A673 (cell line): Measurements from ENCODE around the gene NPC1L1. TPM values are rescaled to one million over a fixed set of nuclear protein-coding genes. Genes with fewer than 3 reads are reported as not detected.

Experiments
- BruUV-seq: library from RNA; stranded (reverse); fragments of 400-500 nt; replicated peaks from 2 replicates; lab custom pipeline; 2021; lab: Mats Ljungman, UMichigan
- CTCF ChIA-PET: fragments of 300-600 bp; sonication (Branson Sonifier 250); formaldehyde crosslinking; loops from one replicate; lab custom pipeline; 2022; ENCODE audit warnings: antibody characterized with exemption; lab: Charles Lee
- POLR2A ChIA-PET: fragments of 300-600 bp; sonication (Branson Sonifier 250); formaldehyde crosslinking; loops from one replicate; lab custom pipeline; 2022; ENCODE audit warnings: antibody characterized with exemption; ENCODE audit not compliant: low non-redundant PET; lab: Charles Lee
- DNase-seq: peaks from one replicate; pipeline ENCODE4 v3.0.0-alpha.2; 2015; ENCODE audit warnings: low spot score
- H3K27ac ChIP-seq: fragments of 200-600 bp; sonication (generic); 2 replicates; pipeline ENCODE4 v1.5.1; 2016; ENCODE audit warnings: mixed run types, low read depth, mild to moderate bottlenecking, mixed read lengths, antibody characterized with exemption, low read length; ENCODE audit not compliant: poor library complexity, severe bottlenecking
- H3K27me3 ChIP-seq: fragments of 200-600 bp; sonication (generic); replicated peaks from 2 replicates; pipeline ENCODE4 v1.6.1; 2017; ENCODE audit warnings: mixed run types, low read depth, mild to moderate bottlenecking, mixed read lengths, antibody characterized with exemption, low read length; ENCODE audit not compliant: insufficient read depth, poor library complexity
- H3K36me3 ChIP-seq: fragments of 200-600 bp; sonication (generic); 2 replicates; pipeline ENCODE4 v1.6.1; 2016; ENCODE audit warnings: mixed run types, mild to moderate bottlenecking, mixed read lengths, antibody characterized with exemption, low read length; ENCODE audit not compliant: insufficient read depth, poor library complexity, severe bottlenecking
- H3K4me1 ChIP-seq: fragments of 200-600 bp; sonication (generic); 2 replicates; pipeline ENCODE4 v1.6.1; 2017; ENCODE audit warnings: mixed run types, mild to moderate bottlenecking, mixed read lengths, antibody characterized with exemption, low read length; ENCODE audit not compliant: insufficient read depth, poor library complexity, severe bottlenecking
- H3K4me3 ChIP-seq: fragments of 200-600 bp; sonication (generic); 2 replicates; pipeline ENCODE4 v1.5.1; 2016; ENCODE audit warnings: low read depth, mixed run types, mild to moderate bottlenecking, mixed read lengths, low read length; ENCODE audit not compliant: poor library complexity, severe bottlenecking
- H3K9me3 ChIP-seq: fragments of 200-600 bp; sonication (generic); 2 replicates; pipeline ENCODE4 v1.6.1; 2016; ENCODE audit warnings: mixed run types, low read depth, mild to moderate bottlenecking, mixed read lengths, antibody characterized with exemption, low read length; ENCODE audit not compliant: poor library complexity, severe bottlenecking
- EZH2 ChIP-seq: fragments of 200-600 bp; sonication (generic); IDR thresholded peaks from 2 replicates; pipeline ENCODE4 v1.6.1; 2017; ENCODE audit warnings: borderline replicate concordance, low read depth, mild to moderate bottlenecking, mixed read lengths, antibody characterized with exemption, low read length; ENCODE audit not compliant: poor library complexity, severe bottlenecking
- intact Hi-C: fragments of 100-400 bp; cut with micrococcal nuclease; formaldehyde crosslinking; loops from one replicate; pipeline ENCODE4 v1.10.0; 2022; ENCODE audit not compliant: unreplicated experiment
- total RNA-seq: library from RNA; stranded (reverse); gene quantifications from 2 replicates; pipeline ENCODE4 v1.2.3, GENCODE V29; 2021
- TF ChIP-seq, protein P1 (sequence below): fragments of 300-800, 200-600 bp; sonication (generic); conservative IDR thresholded peaks from 2 replicates; pipeline ENCODE4 v1.5.1; 2017; ENCODE audit warnings: low read depth, mild to moderate bottlenecking, antibody characterized with exemption, low read length, moderate library complexity, mixed read lengths

Gene NPC1L1
- total RNA-seq, 1 experiment from 2014 or later, result not detected

DNA sequence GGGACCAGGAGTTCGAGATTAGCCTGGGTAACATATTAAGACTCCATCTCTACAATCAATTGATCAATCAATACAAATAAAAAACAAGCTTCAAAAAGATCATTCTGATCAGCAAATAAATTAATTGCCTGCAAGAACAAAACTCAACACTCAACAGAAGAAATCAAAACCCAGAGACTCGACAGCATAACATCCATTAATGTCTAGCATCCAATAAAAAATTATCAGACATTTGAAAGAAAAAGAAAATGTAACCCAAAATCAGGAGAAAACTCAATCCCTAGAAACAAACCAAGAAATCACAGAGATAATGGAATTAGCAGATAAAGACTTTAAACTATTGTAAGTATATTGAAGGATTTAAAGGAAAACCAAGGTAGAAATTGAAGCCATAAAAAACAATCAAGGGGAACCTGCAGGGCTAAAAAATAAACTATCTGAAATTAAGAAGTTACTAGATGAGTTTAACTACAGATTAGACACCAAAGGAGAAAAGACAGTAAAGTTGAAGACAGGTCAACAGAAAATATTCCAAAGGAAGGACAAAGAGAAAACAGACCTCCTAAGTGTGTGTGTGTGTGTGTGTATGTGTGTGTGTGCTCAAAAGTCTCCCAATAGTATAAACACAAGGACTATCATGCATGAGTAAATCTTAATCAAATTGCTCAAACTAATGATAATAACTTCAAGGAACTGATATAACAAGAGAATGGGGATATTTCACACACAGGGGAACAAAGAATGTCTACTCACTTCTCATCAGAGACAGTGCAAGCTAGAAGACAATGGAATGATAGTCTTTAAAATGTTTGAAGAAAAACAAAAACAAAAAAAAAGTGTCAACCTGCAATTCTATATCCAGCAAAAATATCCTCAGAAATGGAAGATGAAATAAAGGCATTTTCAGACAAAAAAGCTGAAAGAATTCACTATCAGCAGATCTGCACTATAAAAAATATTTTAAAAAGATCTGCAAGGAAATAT, 58.3 kb downstream of the NPC1L1 start:
- Histone ChIP-seq H3K27me3 (no peaks in the 10 kb centered on the region), H3K9me3 (peaks cover 9% of the 10 kb centered on the region), H3K4me3 (no peak overlapping the region), H3K27ac (no peak overlapping the region), H3K4me1 (no peaks in the 10 kb centered on the region), H3K36me3 (peaks cover 72% of the 10 kb centered on the region)
- TF ChIP-seq, protein P1, sequence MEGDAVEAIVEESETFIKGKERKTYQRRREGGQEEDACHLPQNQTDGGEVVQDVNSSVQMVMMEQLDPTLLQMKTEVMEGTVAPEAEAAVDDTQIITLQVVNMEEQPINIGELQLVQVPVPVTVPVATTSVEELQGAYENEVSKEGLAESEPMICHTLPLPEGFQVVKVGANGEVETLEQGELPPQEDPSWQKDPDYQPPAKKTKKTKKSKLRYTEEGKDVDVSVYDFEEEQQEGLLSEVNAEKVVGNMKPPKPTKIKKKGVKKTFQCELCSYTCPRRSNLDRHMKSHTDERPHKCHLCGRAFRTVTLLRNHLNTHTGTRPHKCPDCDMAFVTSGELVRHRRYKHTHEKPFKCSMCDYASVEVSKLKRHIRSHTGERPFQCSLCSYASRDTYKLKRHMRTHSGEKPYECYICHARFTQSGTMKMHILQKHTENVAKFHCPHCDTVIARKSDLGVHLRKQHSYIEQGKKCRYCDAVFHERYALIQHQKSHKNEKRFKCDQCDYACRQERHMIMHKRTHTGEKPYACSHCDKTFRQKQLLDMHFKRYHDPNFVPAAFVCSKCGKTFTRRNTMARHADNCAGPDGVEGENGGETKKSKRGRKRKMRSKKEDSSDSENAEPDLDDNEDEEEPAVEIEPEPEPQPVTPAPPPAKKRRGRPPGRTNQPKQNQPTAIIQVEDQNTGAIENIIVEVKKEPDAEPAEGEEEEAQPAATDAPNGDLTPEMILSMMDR, result no peak
- no peak for TF ChIP-seq EZH2
- no peak for DNase-seq
- BruUV-seq, result no TSS peak
- POLR2A ChIA-PET, result no interaction called here
- intact Hi-C loops, result loop anchor here (10.0 kb wide), 1 partner anchor 652 kb away; no protein-coding TSS in a partner anchor
- CTCF ChIA-PET, result no interaction called here

DNA sequence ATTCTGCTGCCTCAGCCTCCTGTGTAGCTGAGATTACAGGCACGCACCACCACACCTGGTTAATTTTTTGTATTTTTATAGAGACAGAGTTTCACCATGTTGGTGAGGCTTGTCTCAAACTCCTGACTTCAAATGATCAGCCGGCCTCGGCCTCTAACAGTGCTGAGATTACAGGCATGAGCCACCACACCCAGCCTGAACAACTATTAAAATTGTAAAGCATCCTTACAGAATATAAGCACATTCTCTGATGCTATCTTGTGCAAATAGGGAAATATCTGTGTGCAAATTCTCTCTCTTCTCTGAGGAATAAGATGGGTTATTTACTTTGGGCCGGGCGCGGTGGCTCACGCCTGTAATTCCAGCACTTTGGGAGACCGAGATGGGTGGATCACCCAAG, 63.2 kb downstream of the NPC1L1 start:
- no peak for DNase-seq
- intact Hi-C loops, result loop anchor here (1.0 kb wide), 1 partner anchor 237 kb away; no protein-coding TSS in a partner anchor
- ChIA-PET CTCF (interaction anchor here (0.7 kb wide), 1 partner anchor 230 kb away, joined by 3 read pairs; no protein-coding TSS in a partner anchor), POLR2A (no interaction called here)
- Histone ChIP-seq H3K9me3 (no peaks in the 10 kb centered on the region), H3K4me3 (no peak overlapping the region), H3K27me3 (no peaks in the 10 kb centered on the region), H3K4me1 (no peaks in the 10 kb centered on the region), H3K36me3 (peaks cover 77% of the 10 kb centered on the region), H3K27ac (no peak overlapping the region)
- no TSS peak for BruUV-seq
- TF ChIP-seq, protein P1, result no peak
- no peak for TF ChIP-seq EZH2

DNA sequence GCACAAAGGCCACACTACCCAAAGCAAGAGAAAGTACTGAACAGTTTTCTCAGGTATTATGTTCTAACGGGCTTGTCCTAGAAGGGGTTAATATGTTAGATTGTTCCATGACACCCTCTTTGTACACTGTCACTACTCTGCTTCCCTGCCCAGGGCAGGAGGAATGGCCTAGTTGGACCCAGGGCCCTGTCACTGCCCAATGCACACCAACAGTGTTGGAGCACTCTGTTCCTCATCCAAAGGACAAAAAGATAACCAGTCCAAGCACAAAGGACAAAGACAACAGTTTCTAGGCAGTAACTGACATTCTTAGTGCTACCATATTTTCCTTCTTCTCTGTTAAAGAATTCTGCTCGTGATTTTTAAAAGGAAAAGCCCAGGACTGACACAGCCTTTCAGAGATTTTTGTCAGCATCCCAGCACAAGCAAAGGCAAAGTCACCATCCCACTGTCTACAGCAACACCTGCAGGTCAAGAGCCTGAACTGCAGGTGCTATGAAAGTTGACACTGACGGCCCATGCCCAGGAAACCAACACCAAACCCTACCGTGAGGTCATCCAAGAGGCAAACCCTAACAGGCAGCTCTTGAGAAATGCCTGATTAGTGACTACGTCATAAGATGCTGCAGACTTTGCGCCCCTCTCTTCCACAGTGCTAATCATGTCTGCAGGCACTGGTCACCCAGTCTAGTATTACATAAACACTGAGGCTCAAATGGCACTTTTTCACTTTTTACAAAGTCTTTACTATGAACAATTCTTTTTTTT, 63.9 kb downstream of the NPC1L1 start:
- peaks cover 74% of the 10 kb centered on the region for H3K36me3 ChIP-seq
- H3K27ac ChIP-seq, result no peak overlapping the region
- peak; percentile 68 for DNase-seq
- TF ChIP-seq, protein P1, result peak; percentile 85
- TF ChIP-seq EZH2, result no peak
- no TSS peak for BruUV-seq
- POLR2A ChIA-PET, result no interaction called here
- H3K4me1 ChIP-seq, result no peaks in the 10 kb centered on the region
- H3K27me3 ChIP-seq, result no peaks in the 10 kb centered on the region
- CTCF ChIA-PET, result interaction anchor here (0.7 kb wide), 1 partner anchor 229 kb away, joined by 3 read pairs; no protein-coding TSS in a partner anchor
- no peaks in the 10 kb centered on the region for H3K9me3 ChIP-seq
- H3K4me3 ChIP-seq, result no peak overlapping the region
- intact Hi-C loops, result loop anchor here (1.0 kb wide), 1 partner anchor 236 kb away; no protein-coding TSS in a partner anchor
